Stimulated activated naive CD4-positive, alpha-beta T cell treated with Interleukin-2 at 50 U/mL for 16 hours (primary cell): ENCODE measurements around the gene TSPAN13.
"Not testable (repeated sequence)": the region's sequence is repeated elsewhere in the genome, so short reads cannot be mapped to it uniquely, and the experiment has no call there.

Experiments used
- DNase-seq: peaks from one replicate; lab custom pipeline; 2025; lab: John Stamatoyannopoulos, UW

Gene TSPAN13

GRCh38 chr7:16740996-16741395 is 12.6 kb upstream of the TSPAN13 start:
- no peak for DNase-seq

GRCh38 chr7:16741676-16742075 is 11.9 kb upstream of the TSPAN13 start:
- no peak for DNase-seq

GRCh38 chr7:16742547-16742946 is 11.0 kb upstream of the TSPAN13 start:
- no peak for DNase-seq

- no peak for DNase-seq
These were observed 10.3 kb upstream of the TSPAN13 start for GRCh38 chr7:16743236-16743635.

DNA sequence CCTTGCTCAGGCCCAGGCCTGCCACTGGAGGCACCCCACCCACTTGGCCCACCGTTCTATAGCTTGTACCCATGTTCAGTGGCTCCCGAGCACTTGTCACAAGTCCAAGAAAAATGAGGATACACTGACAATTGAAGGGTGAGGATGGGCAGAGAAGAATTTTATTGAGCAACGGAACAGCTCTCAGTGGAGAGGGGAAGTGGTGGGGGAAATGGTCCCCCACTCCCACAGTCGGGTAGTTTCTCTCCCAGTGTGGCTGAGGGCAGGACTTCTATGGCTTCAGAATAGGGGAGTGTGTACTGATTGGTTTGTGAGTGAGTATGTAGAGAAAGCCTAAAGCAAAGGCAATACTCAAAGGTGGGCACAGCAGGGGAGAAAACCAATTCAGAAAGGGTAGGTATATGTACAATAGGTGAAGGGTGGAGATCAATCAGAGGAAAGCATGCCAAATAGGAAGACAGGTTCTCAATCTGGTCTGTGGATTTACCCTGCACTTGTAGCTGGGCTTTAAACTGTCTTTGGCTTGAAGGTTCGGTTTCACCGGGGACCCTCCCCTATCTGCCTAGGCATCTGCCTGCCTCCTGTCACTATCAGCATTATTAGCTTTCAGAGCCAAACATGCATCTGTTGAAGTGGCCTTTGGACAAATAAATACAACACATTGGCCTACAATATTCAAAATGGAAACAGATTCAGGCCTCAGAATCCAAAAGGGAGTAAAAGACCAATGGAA is 8.9 kb upstream of the TSPAN13 start:
- DNase-seq = no peak

GRCh38 chr7:16745645-16746044 is 7.9 kb upstream of the TSPAN13 start:
- DNase-seq = no peak

DNA sequence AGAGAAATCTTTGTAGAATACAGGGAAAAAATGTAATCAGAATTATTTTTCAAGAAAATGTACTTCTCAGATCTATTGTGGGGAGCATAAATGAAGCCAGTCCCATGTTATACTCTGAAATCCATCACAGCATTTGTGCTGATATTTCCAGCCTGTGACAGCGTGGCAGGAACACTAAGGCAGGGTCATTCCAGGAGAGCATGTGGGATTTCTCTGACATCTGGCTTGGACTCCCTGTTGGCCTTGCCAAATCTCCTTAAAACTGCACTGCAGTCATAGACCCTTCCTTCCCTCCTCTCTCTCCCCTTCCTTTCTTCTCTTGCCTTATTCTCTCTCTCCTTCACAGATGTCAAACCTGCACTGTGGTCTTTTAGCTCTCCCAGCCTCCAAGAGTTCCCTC is 6.5 kb upstream of the TSPAN13 start:
- DNase-seq = no peak

DNA sequence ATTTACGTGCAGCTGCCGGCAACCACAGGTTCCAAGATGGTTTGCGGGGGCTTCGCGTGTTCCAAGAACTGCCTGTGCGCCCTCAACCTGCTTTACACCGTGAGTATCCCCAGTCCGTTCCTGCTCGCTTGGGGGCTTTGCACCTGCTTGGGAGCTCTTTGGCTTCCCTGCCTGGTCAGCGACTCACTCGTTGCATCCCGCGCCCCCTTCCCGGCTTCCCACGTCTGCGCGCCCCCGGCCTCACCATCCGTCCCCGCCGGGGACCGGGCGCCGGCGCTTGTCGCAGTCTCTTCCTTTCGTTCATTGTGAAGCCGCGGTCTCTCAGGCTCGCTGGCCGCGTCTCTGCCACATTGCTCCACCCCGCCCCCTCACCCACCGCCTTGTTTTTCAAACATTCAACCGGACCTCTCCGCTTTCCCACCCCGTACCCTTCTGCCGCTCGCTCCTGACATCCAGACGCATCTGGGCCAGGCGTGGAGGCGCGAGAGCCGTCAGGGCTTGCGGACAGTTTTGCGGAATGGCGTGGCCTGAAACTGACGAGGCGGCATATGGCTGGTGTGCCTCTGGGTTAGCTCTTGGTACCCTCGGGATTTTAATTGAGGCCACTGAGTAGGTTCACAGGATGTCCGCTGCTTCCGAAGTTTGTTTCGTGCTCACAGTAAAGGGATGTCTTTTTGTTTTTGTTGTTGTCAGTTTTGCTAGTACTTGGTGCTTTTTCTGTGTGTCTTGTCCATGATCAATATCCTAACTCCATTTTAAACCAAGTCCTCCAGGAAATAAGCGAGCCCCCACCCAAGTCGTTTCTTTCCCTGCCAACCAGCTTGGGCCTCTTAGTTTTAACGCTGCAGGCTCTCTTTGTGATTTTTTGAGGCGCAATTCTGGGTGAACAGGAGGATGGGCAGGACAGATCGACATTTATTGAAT is 639 bp downstream of the TSPAN13 start:
- no peak for DNase-seq

DNA sequence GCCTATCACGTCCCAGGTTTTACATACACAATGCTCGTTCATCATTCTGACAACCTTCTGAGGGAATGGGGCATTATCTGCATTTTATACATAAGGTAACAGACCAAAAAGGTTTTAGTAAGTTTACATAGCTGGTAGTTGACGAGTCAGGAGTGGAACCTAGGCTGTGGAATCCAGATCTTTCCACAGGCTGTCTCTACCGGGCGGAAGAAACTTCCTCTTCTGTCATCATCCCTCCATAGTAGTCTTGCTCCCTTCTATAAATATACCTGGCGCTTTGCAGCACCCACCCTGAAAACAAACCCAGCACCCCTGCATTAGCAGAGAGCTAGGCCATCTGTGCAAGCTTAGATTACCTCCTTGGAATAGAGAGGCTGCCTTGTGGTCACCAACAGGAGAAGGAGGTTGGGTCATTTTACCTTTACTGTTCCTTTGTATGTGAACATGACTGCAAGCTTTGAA is 1.3 kb downstream of the TSPAN13 start:
- DNase-seq = no peak

GRCh38 chr7:16755397-16755796 is 1.8 kb downstream of the TSPAN13 start:
- DNase-seq = no peak

DNA sequence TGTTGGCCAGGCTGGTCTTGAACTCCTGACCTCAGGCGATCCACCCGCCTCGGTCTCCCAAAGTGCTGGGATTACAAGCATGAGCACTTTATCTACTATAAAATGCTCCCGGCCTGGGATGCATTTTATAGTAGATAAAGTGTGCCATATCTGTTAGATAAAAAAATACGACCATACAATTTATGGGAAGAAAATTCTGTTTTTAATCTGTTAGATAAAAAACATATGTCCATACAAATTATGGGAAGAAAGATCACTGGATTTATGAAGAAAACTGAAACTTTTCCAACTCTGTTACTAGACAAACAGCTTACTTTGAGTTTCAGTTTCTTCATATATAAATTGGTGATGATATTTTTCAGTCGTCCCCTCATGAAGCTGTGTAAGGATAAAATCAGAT is 4.5 kb downstream of the TSPAN13 start:
- no peak for DNase-seq

DNA sequence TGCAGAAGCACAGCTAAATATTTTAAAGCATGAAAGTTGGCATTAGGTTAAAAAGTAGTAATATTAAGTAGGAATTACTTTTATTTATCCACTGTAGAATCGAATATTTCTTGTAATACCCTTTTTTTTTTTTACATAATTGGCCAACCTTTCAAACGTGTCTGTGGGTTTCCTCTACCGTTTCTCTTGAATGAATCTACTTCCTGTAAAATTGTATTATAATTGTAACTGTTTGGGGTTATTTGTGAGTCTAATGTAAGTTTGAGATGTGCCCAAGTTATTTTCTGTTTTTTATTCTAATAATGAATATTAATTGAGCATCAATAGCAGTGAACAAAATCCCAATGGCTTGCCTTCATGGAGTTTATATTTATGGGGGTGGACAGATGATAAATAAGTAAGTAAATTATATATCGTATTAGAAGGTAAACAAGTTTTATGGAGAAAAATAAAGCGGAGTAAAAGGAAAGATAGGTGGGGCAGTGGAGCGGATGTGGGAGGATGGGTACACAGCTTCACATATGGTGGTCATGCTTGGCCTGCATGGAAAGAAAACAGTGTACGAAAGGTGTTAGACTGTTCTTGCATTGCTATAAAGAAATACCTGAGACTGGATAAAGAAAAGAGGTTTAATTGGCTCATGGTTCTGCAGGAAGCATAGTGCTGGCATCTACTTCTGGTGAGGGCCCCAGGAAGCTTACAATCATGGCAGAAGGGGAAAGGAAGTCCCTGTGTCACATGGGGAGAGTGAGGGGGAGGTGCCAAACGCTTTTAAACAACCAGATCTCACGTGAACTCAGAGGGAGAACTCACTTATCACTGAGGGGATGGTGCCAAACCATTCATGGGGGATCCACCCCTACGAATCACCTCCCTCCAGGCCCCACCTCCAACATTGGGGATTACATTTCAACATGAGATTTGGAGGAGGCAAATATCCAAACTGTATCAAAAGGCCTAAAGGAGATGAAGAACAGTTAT is 5.4 kb downstream of the TSPAN13 start:
- no peak for DNase-seq

- no peak for DNase-seq
These were observed 6.3 kb downstream of the TSPAN13 start for GRCh38 chr7:16759840-16760239.

- no peak for DNase-seq
These were observed 8.6 kb downstream of the TSPAN13 start for GRCh38 chr7:16762177-16762576.

DNA sequence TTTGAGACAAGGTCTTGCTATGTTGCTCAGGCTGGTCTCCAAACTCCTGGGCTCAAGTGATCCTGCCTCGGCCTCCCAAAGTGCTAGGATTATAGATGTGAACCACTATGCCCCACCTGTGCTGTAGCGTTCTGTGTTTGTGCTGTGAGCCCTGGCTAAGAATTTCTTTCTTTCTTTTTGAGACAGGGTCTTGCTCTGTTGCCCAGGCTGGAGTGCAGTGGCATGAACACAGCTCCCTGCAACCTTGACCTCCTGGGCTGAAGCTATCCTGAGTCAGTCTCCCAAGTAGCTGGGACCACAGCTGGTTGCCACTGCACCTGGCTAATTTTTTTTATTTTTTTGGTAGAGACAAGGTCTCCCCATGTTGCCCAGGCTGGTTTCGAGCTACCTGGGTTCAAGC is 11.4 kb downstream of the TSPAN13 start:
- DNase-seq = no peak

GRCh38 chr7:16765436-16765859 is 11.9 kb downstream of the TSPAN13 start:
- no peak for DNase-seq

- not testable (repeated sequence) for DNase-seq
These were observed 16.4 kb downstream of the TSPAN13 start for GRCh38 chr7:16769994-16770393.

DNA sequence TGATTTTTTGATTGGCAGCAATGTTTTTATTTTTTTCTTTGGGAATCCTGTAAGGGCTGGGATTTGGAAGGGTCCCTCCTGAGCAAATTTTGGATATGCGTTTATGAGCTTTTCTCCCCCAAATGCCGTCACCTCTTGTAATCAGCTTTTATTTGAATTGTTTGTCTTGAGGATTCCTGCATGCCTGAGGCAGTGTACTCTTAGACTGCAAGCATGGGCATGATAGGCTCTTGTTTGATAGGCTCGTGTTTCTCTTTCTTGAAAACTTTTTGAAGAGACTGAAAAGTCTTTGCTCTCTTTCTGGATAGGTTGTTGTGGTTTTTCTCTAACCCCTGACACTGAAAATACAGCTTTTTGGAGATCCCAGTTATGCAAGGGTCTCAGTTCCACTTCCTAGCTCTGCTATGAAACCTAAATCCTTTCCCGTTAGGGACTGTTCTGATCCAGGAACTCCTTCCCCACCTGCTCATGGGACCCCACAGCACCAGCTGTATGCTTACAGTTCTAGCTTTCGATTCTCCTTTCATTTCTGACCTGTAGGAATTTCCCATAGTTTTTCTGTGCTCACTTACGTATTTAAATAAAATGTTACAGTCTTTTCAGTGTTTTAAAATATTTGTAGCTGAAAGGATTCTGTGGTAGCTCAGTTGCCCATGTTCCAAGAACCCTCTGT is 17.2 kb downstream of the TSPAN13 start:
- DNase-seq = no peak

GRCh38 chr7:16773326-16773725 is 19.8 kb downstream of the TSPAN13 start:
- no peak for DNase-seq

DNA sequence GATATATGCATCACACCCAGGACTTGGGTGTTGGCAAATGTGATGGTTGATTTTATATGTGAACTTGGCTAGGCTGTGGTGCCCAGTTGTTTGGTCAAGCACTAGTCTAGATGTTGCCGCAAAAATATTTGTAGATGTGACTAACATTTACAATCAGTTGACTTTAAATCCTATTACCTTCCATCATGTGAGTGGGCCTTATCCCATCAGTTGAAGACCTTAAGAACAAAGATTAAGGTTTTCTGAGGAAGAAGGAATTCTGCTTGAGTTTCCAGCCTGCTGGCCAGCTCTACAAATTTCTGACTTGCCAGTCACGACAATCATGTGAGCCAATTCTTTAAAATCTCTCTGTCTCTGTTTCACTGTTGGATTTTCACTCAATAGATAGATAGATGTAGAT is 20.3 kb downstream of the TSPAN13 start:
- no peak for DNase-seq

GRCh38 chr7:16774294-16774693 is 20.7 kb downstream of the TSPAN13 start:
- no peak for DNase-seq
